ENCODE results near the gene MLLT10.

- TF ChIP-seq CTCF (IDR thresholded peaks at IDR 0.05; ENCODE audit: borderline replicate concordance, extremely low read depth, low read length, poor library complexity, severe bottlenecking) (no peak), EZH2 (IDR thresholded peaks at IDR 0.05; ENCODE audit: borderline replicate concordance, low read depth, low read length, severe bottlenecking) (no peak)
Measured at GRCh38 chr10:21746118-21746517, 212.1 kb downstream of the MLLT10 start.

Measured in DND-41 (cell line).